Measurements from ENCODE around the gene PRDX4. TPM values are rescaled to one million over a fixed set of nuclear protein-coding genes. Genes with fewer than 3 reads are reported as not detected.
"Not testable (repeated sequence)": the region's sequence is repeated elsewhere in the genome, so short reads cannot be mapped to it uniquely, and the experiment has no call there.

The PRDX4 gene
- 246 TPM for polyA plus RNA-seq (2013, experiment 1 of 2; ENCODE audit: insufficient read length)
- 234 TPM for polyA plus RNA-seq (2013, experiment 2 of 2; ENCODE audit: insufficient read length)

DNA sequence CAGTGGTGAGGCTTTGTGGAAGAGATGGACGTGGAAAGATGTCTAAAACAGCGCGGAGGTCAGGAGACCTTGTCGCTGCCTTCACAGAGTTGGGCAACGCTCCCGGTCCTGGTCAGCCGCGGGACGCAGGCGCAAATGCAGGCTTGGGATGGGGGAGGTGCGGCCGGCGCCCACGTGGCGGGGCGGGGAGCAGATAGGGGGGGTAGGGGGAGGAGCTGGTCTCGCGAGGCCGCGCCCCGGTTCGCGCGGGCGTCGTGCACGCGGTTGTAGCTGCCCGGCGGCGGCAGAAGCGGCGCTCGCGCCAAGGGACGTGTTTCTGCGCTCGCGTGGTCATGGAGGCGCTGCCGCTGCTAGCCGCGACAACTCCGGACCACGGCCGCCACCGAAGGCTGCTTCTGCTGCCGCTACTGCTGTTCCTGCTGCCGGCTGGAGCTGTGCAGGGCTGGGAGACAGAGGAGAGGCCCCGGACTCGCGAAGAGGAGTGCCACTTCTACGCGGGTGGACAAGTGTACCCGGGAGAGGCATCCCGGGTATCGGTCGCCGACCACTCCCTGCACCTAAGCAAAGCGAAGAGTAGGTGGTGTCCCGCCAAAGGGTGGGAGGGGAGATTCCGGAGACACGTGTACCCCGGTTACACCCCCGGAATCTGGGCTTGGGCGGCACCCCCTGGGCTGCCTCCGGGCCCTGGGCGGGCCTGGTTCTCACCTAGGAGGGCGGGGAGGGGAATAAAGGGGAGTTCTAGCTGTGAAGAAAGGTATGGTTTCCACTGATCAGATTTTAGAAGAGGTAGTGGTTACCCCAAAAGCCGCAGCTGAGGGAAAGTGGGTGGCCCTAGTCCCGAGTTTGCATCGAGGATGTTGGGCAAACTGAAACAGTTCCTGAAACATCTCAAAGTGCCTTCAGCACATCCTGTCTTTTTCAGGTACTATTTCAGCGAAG lies at the start of gene PRDX4:
Gene PRDX4, plus strand, starts transcription at position 255 of the 939 bp plus-strand sequence. Its CDS starts 78 bp downstream, at position 333.
- peak; percentile 90 for DNase-seq

DNA sequence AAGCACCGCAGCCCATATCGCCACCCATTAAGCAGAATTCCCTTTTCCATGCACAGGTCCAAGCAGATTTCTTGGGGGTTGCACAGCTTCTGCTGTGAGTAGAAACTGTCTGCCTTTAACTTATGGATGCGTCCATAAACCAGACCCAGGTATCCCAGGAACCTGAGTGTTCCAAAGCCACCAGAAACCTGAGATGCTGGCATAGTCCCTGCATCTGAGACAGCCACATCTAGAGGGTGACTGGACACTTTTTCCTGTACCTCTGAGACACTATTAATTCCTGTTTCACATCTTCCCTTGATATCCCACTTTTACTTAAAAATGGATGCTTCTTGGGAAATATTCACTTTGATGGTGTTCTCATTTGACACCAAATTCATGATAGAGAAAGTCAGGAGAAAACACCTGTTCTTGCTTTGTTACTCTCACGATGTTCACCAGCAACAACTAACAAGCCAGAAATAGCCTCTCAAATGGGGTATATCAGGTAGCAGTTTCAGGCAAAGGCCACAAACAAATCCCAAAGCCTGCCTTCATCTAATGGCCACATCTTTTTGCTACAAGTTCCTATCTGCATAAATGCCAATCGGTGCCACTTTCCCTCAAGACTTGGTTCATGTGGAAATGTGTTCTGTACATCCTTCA lies 45.5 kb upstream of the PRDX4 start:
- DNase-seq, result no peak

GRCh38 chrX:23623797-23624196 lies 43.5 kb upstream of the PRDX4 start:
- no peak for DNase-seq

- no peak for DNase-seq
Measured at GRCh38 chrX:23626651-23627050, 40.6 kb upstream of the PRDX4 start.

GRCh38 chrX:23628131-23628530 lies 39.2 kb upstream of the PRDX4 start:
- no peak for DNase-seq

GRCh38 chrX:23631136-23631535 lies 36.2 kb upstream of the PRDX4 start:
- no peak for DNase-seq

GRCh38 chrX:23633834-23634580 lies 33.3 kb upstream of the PRDX4 start:
- DNase-seq, result no peak

DNA sequence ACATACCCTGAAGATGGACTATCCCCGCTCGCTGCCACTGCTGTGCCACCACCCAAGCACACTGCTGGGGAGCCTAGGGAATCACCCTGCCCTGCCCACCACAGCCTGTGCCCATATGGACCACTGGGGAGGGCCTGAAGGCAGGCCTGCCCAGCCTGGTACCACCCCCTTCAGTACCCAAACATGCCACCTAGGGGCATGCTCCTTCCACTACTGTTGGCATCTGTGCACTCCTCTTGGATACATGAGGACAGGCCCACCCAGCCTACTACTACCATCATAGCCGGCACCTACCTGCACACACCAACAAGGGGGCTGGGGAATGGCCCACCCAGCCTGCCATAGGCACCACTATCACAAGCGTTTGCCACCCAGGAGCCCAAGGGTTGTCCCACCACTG lies 30.1 kb upstream of the PRDX4 start:
- no peak for DNase-seq

GRCh38 chrX:23643020-23643419 lies 24.3 kb upstream of the PRDX4 start:
- no peak for DNase-seq

DNA sequence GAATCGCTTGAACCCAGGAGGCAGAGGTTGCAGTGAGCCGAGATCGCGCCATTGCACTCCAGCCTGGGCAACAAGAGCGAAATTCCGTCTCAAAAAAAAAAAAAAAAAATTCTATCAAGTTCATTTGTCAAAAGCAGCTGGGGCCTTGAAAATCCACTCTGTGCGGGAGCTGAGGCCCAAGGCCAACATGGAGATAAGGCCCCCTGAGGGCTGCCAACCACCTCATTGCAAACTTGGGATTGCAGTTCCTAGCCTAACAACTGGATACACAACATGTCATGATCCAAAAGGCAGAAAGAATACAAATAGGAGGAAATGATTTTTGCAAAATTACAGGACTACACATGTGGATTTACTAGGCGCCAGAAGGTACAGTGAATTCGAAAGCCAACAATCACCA lies 22.5 kb upstream of the PRDX4 start:
- DNase-seq, result no peak

DNA sequence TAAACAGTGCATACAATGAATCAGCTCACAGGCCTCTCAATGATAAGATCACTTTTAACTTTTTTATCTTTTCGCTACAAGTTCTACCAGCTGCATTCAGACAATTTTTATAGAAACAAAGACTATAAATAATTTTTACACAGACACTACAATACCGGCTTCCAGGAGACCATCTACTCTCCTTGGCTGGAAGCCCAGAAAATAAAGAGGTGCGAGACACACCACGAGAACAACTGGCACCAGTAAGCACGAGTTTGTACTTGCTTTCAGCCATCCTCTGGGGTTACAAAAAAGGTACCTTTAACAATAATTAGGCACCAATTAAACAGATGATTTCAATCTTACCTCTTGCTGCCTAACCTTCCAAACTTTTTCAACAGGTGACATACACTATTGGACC lies 11.2 kb upstream of the PRDX4 start:
- DNase-seq, result no peak

GRCh38 chrX:23656684-23657083 lies 10.6 kb upstream of the PRDX4 start:
- peak; percentile 43 for DNase-seq

DNA sequence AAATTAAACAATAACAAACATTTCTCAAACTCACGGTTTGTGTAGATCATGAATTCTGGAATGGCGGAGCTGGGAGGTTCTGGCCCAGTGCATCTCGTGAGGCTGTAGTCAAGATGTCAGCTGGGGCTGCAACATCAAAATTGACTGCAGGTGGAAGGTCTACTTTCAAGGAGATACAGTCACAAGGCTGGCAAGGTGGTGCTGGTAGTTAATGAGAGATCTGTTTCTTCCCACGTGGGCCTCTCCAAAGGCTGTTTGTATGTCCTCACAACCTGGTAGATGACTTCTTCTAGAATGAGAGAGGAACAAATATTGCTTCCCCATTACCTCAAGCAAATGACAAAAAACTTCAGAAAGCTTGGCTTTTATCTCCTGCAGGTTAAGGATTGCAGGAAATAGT lies 8.0 kb upstream of the PRDX4 start:
- DNase-seq, result no peak

GRCh38 chrX:23660083-23660765 lies 7.1 kb upstream of the PRDX4 start:
- not testable (repeated sequence) for DNase-seq

DNA sequence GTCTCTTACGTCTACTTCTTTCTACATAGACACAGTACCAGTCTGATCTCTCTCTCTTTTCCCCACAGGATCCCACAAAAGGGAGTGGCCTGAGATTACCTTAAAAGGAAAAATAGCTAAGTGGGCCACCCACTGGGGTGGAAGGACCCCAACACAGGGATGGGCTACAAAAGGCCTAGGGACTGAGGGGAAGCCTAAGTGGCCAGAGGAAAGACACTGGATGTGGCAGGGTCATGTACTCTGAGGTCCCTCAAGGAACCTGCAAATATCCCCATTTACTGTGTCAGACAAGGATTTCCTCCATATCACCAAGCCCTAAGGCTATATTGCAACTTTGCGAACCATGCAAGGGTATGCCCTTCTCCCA lies 6.5 kb upstream of the PRDX4 start:
- no peak for DNase-seq

DNA sequence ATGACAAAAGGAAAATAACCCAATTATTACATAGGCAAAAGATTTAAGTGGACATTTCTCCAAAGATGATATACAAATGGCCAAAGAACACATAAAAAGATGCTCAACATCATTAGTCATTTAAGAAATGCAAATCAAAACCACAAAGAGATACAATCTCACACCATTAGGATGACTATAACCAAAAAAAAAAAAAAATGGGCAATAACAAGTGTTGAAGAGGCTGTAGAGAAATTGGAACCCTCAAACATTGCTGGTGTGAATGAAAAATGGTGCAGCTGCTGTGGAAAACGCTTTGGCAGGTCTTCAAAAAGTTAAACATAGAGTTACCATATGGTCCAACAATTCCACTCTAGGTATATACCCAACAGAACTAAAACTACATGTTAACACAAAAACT lies 5.6 kb upstream of the PRDX4 start:
- peak; percentile 3 for DNase-seq

DNA sequence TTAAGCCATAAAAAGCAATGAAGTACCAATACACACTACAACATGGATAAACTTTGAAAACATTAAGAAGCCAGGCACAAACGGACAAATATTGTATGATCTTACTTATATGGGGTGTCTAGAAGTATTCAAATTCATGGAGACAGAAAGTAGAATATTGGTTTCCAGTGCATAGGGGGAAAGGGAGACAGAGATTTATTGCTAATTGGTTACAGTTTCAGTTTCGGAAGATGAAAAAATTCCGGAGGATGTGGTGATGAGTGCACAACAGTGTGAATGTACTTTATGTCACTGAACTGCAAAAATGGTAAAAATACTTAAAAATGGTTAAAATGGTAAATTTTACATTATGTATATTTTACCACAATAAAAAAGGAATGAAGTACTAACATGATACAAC lies 5.1 kb upstream of the PRDX4 start:
- no peak for DNase-seq

DNA sequence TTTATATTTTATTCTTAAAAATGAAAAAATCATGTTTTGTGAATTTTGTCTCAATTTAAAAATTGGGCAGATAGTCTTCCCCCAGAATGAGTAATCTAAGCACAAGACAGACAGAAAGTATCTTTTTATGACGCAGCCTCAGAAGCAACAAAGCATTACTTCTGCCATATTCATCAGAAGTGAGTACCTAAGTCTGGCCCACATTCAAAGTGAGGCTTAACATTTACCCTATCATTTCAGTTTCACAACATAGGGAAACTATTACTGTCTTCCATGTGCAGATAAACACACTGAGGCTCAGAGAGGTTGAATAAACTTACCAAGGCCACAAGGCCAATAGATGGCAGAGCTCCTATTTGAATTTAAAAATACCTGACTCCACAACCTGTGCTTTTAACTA lies 4.4 kb upstream of the PRDX4 start:
- DNase-seq, result no peak

DNA sequence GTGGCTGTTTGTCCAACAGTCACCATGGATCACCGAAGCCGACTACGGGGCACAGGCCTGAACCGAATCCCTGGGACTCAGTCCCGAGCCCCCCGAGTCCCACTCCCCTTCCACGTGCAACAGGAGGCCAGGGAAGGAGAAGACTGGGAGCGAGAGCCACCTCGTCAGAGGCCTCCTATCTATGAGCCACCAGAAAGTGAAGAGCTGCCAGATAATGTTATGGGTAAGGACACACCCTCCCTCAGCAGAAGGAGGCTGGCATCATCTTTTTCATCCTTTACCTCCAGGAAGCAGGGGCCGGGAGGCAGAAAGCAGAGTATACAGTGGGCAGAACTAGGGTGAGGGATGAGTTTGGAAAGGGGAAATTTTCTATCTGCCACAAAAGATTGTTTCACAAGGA lies 2.8 kb upstream of the PRDX4 start:
- DNase-seq, result no peak

- no peak for DNase-seq
Measured at GRCh38 chrX:23666282-23666681, 1.0 kb upstream of the PRDX4 start.

GRCh38 chrX:23668335-23668734 lies 1.0 kb downstream of the PRDX4 start:
- no peak for DNase-seq

DNA sequence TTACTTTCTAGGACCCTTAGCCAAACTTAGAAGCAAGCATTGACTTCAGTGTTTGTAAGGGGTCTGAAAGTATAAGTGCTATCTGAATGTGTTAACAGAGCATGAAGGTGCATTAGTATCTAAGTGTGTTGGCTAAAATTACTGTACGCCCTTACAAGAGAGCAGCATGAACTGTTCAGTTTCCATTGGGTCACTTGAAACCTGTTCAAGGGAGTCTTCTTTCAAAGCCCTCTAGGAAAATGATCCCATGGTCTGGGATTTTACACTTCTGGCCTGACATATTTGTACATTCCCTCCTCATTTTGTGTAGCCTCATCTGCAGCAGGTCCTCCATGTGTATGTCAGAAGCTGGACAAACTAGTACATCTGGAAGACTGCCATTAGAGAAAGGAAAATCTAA lies 3.2 kb downstream of the PRDX4 start:
- no peak for DNase-seq

DNA sequence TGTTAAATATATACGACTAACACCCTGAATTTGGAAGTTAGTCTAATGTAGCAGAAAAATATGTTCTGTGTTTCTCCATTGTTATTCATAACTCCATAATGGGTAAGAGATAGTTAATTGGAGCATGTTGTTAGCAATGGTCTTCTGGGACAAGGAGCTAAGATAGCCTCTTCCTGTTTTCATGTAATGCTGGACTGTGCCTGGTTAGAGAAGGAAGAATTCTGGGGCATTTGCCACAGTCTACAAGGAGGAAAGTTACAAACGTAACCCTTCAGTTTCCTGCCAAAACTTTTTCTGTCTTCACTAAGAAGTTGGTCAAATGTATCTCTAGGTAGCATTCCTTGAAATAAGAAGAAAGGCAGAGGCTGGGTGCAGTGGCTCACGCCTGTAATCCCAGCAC lies 5.8 kb downstream of the PRDX4 start:
- DNase-seq, result no peak

All from fibroblast of skin of scalp (primary cell).